ENCODE measurements around the gene FOXL3.
"Not testable (repeated sequence)": the region's sequence is repeated elsewhere in the genome, so short reads cannot be mapped to it uniquely, and the experiment has no call there.

Gene FOXL3

DNA sequence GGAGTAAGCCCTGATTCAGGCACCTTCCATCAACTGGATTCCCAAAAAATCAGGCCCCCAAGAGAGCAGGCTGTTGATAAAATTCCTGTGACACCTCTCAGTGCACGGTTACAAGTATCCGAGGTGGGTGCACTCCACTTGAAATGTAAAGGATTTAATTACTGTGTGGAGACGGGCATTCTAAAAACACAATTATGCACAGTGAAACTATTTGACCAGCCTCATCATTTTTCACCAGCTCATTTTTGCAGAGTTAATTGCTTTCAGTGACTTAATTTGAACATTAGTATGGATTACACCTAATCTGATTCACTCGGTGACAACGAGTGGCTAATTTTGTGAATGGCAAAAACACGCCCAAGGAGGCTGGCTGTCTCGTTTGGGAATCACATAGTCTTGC lies 2.3 kb downstream of the FOXL3 start:
- DNase-seq, result no peak

DNA sequence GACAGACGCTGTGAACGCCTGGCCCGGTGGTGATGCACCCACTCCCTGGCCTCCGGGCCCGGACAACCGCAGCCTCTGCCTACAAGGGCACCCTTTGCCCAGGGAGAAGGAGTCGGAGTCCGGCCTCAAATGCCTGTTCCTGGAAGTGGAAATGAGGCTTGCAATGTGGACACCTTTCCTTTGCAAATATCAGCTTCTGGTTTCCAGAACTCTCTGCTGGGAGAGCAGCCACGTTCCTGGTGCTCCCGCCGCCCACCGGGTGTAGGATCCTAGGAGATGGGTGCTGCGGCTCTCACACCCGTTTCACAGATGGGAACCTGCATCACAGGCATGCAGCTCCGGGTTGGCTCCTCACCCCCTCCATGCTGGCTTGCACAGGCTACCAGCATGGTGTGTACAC lies 2.9 kb downstream of the FOXL3 start:
- no peak for DNase-seq

DNA sequence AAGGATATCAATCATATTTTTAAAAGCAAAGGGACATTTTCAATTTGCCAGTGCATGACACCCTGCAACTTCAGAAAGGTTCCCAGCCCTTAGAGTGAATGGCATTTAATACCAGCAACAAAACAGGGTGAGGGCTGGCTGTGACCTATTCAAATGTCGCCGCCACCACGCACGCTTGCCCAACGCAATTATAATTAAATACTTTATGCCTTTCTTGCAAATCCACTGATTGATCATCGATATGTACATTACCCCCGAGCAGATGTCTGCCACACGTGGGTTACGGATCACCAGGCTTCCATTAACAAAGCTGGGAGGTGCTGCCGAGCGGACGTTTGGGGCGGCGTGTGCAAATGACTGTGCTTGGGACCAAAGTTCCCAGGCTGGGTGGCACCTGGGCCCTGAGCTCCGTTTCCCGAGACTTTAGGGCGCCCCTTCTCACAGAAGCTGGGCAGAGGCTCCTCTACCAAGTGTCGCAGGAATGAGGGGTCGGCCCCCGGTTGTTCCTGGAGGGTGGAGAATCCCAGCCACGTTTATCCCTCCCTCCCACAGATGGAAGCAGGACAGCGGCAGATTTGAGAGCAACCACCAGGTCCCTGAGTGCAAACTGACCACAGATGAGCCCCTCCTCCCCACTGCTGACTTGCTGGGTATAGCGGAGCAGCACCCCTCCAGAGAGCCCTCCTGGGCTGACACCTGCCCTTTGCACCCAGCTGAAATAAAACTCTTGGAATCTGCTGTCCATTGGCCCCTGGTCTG lies 3.9 kb downstream of the FOXL3 start:
- DNase-seq, result no peak

DNA sequence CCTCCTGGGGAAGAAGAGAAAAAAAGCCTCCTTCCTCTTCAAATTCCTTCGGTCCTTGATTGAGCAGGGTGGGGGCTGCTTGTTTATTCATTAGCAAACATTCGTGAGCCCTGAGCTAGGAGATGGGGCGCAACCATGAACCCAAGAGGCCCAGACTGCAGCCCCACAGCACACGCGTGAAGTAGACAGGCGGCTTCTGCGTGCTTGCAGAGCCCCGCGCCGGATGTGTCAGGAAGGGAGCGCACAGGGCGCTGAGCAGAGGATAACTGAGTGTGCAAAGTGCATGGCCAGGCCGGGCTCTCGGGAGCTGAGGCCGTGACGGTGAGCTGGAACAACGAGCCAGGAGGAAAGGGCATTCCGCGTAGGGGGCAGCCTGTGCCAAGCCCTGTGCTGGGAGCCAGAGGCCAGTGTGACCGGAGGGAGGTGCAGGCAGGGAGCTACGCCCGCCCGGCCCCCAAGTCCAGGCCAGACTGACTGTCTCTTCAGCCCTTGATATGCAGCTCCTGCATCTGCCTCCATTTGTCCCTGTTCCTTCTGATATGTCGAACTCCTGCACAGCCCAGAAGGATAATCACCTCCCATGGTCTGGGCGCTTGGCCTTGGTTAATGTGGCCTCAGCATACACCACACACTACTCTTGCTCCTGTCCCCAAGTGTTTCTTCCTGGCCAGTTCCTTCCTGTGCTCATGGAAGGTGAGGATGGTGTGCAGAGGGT lies 4.6 kb downstream of the FOXL3 start:
- DNase-seq, result no peak

DNA sequence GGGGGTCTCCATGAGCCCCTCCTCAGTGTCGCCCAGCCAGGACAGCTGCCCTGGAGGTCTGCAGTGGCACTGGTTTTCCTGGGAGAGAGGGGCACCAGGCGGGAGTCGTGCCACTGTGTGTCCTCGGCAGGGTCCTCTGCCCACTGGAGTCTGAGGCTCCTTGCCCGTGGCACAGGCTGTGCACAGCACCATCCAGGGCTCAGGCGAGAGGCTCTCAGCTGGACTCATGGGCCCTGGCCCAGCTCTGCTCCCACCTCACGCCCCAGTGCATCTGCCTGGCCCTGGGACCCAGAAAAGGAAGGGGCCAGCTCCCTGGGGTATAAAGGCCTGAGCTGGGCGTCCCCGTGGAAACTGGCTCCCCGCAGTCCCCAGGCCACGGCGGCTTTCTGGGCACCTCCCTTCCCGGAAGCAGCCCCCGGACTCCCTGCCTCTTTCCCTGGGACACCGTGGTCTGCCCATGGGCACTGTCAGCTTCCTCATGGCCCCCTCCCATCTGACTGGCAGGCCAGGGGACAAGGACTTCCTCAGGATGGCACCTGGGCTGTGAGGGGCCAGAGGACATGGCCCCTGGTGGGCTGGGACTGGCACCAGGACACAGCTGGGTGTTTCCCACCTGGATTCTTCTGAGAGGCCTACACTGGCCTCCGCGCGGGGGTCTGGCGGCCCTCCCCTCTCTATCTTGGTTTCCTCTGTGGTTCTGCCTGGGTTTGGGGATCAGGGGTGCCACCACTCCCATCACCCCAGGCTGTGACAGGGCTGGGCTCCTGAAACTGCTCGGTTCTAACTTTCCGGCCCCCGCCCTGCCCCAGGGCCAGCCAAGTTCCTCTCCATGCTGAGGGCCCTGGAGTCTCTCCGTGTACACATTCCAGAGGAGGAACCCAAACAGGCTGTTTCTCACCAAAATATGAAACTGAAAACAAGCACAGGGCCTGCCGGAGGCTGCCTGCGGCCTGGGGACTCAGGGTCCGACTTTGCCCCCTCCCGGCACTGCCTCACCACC lies 5.5 kb downstream of the FOXL3 start:
- DNase-seq, result no peak

DNA sequence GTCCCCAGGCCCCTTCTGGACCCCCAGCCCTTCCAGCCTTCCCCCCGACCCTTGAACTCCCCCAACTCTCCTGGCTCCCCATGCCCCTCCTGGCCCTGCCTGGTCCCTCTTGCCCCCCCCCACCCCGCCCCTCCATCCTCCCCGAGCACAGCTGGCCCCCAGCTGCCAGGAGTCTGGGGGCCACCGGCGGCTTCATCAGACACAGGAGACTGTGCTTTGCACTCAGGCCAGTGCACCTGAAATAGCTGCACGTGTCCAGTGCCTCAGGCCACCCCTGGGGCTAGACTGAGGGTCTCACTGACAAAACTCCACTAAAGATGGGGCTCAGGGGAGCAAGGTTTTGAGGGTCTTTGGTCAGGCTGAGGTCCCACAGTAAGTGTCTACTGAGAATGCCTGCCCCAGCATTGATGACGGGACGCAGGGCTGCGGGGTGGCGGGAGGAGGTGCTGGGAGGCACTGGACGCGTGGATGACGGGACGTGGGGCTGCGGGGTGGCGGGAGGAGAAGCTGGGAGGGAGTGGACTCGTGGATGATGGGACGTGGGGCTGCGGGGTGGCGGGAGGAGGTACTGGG lies 6.5 kb downstream of the FOXL3 start:
- DNase-seq, result no peak

DNA sequence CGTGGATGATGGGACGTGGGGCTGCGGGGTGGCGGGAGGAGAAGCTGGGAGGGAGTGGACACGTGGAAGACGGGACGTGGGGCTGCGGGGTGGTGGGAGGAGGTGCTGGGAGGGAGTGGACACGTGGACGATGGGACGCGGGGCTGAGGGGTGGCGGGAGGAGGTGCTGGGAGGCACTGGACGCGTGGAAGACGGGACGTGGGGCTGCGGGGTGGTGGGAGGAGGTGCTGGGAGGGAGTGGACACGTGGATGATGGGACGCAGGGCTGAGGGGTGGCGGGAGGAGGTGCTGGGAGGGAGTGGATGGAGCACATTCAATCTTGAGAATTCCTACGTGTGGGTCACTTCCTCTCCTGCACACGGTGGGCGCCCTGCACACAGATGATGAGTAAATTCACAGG lies 7.2 kb downstream of the FOXL3 start:
- not testable (repeated sequence) for DNase-seq

DNA sequence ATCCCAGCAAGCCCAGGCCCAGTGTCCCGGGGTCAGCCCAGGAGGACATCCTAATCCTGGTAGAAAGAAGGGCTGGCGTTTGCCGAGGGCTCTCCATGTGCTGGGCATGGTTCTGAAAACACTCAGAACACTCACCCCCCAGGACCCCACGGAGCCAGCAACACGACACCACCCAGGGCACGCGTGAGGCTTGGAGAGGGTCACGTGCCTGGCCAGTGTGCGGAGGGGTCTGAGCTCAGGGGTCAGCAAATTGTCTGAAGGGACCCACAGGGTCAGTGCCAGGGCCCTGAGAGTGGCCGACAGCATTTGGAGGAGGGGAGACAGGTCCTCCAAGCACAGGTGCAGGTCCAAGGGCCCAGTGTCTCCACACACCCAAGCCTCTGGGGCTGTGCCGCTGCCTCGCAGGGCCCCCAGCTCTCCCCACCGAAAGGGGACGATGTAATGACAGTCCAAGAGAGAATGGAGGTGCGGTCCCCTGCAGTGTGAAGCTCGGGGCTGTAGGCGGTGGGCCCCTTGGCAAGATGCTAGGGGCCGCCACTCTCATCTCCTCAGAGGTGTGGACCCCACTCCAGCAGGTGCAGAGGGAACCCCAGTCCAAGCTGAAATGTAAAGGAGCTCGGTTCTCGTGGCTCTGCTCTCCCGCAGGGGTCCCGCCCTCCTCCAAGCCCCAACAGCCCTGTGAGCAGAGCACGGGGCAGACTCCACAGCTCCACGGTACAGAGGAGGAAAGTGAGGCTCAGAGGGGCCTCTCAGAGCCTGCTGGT lies 7.8 kb downstream of the FOXL3 start:
- no peak for DNase-seq

DNA sequence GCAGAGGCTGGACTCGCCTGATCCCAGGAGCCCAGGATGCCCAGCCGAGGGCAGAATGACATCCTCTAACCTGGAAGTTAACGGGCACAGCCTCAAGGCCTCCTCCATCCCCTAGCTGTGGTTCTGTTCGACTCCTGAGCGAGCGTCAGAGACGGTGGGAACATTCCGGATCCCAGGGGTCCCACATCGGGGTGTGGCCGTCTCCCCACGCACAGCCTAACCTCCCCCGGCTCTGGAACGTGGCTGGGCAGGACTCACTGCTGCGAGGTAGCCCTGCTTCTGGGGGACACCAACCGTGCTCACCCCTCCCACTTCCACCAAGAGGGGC lies 8.4 kb downstream of the FOXL3 start:
- DNase-seq, result no peak

DNA sequence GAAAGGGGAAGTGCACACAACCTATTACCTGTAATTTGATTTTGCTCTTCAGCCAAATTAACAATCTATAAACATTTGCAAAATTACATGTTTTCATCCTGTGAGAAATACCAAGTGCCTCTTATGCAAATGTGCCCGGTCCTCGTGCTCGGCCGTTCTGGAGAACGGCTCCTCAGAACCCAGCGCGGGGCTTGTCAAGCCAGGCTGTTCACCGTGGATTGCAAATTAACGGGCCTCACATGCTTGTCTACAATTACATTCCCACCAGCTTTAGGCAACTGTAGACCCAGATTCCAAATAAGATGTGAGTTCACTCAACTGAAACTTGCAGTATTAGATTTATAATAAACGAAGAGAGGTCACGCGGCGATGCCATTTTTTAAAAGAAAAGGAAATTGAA lies 8.8 kb downstream of the FOXL3 start:
- DNase-seq, result no peak

DNA sequence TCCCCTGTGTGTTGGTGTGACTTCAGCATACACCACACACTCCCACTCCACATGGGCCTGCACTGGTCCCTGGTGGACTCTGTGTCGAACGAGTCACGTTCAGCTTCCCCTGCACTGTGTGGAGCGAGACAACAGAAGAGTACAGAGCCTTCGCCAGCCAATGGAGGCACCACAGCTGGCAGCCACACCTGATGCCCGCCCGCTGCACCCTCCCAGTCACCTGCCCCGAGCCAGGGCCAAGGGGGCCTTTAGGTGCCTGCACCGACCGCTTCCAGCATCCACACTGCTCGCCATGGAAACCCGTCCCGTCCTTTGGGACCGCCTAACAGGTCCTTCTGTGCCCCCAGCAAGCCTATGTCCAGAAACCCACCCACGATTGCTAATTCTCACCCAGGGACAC lies 9.2 kb downstream of the FOXL3 start:
- no peak for DNase-seq

DNA sequence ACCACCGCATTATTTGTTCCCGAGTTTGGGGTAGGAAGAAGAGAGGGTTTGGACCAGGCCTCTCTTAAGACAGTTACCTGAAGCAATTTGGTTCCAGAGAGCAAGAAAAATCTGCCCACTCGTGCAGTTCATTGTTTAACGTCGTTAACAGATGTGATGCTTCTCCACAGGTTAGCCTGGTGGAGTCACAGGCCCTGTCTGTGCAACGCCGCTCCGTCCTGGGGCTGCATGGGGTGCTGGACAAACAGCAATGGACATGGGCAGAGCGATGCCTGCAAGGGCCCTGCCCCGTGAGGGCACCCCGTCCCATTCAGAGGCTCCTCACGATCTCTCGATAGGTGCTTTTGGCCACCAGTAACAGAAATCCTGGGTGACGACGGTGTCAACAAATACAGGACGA lies 9.7 kb downstream of the FOXL3 start:
- DNase-seq, result no peak

DNA sequence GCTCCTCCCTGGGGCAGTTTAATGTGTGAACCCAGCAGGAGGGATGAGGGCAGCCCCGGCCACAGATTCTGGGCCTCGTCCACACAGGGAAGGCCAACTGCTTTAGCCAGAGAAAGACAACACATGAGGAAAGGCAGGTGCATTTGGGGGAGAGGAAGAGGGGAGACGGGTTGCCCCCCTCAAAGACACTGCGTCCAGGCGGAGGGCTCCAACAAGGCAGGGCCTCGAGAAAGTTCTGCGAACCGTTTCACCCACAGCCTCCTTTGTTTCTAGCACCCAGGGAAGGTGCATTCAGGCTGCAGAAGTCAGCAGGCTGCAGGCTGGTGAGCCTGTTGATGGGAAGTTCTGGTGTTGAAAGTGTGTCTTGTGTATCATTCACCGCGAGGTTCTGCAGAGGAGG lies 10.1 kb downstream of the FOXL3 start:
- no peak for DNase-seq

DNA sequence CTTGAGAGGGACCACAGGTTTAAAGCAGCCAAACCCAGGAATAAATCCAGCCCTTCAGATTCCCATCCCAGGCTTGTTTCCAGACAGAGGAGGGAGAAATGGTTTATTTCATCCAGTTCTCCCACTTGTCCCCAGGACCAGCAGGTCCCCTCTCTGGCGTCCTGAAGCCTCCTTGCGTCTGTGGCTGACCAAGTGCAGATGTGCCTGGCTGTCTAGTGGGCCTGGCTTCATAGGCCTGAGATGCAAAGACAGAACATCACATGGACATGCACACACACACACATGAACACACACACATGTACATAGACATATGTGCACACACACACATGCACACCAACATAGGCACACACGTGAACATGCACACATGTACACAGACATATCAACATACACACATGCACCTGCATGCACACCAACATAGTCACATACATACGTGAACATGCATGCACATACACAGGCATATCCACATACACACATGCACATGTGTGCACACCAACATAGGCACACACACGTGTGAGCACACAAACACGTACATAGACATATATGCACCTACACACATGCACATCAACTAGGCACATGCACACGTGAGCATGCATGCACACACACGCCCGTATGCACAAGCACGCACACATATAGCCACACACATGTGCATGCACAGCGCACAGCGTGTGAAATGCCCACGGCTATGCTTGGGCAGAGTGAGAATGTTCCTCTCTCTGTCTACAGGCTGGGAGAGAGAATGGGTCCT lies 10.7 kb downstream of the FOXL3 start:
- no peak for DNase-seq

DNA sequence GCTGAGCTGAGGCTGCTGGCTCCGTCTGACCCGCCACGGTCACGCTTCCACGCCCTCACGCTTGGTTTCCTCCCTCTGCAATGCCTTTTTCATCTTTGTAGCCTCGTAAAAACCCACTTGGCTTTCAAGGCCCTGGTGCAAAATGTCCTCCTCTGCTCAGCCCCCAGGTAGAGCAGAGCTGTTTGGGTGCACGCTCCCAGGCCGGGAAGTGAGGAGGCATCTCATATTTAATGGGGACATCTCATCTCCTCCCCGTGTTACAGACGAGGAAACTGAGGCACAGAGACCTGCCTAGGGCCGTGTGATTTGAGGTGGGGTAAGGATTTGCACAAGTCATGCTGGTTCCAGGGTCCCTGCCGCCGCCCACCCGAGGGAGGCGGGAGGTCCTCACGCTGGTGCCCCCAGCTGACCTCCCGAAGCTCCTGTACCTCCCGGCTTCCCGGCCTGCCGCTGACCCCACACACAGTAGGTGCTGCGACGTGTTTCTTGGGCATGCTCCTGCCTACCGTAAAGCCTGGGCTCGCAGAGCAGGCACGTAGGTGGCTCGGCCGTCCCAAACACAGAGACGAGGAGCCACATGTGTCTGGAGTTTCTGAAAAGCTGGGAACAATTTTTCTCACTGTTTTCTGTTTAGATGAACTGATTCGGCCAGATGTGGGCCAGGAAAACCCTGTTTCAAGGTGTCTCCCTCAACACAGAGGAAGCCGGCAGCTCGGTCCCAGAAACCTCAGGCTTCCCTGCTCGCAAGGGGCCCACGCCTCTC lies 11.5 kb downstream of the FOXL3 start:
- no peak for DNase-seq

DNA sequence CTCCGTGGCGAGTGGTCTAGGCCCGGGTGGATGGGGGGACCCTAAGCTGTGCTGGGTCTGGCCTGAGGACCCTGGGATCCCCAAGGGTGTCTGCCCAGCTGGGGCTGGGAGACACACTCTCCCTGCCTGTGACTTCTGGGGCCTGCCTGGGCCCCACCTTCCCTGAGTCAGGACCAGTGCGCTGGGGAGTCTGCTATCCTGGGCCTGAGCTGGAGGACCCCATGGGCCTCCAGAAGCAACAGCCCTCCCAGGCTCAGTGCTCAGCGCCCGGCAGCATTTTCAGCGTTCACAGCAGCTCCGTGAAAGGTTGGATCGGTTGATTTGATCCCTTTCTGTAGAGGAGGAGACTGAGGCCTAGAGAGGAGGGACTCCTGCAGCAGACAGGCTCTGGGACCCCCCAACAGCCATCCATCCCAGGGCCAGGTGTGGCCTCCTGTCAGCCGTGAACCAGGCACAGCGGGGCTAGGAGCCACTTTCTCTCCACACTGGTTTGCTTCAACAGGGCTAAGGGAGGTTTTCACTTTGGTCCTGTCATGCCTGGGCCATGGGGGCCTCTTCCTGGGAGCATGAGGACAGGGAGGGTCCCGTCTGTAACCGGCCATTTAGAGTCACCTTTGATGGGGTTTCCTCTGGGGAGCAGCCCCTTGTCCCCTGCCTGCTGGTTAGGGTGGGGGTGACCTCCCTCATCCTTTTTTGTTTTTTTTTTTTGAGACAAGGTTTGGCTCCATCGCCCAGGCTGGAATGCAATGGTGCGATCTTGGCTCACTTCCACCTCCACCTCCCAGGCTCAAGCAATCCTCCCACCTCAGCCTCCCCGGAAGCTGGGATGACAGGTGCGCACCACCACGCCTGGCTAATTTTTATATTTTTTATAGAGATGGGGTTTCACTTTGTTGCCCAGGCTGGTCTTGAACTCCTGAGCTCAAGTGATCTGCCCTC lies 12.4 kb downstream of the FOXL3 start:
- no peak for DNase-seq

DNA sequence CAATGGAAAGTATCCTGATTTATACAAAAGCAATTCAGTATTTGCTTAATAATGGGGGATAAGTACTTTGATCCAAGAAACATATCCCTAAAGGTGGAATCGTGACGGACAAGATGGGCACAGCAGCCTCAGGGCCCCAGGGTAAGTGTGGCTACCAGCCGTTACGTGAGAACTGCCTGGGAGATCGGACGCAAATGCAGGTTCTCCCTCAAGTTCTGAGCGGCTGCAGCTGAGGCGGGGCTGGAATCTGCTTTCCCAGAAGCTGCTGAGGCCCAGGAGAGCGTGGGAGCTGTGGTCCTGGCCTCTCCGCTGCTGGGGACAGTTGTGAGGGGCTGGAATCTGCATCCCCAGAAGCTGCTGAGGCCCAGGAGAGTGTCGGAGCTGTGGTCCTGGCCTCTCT lies 13.5 kb downstream of the FOXL3 start:
- DNase-seq, result no peak

DNA sequence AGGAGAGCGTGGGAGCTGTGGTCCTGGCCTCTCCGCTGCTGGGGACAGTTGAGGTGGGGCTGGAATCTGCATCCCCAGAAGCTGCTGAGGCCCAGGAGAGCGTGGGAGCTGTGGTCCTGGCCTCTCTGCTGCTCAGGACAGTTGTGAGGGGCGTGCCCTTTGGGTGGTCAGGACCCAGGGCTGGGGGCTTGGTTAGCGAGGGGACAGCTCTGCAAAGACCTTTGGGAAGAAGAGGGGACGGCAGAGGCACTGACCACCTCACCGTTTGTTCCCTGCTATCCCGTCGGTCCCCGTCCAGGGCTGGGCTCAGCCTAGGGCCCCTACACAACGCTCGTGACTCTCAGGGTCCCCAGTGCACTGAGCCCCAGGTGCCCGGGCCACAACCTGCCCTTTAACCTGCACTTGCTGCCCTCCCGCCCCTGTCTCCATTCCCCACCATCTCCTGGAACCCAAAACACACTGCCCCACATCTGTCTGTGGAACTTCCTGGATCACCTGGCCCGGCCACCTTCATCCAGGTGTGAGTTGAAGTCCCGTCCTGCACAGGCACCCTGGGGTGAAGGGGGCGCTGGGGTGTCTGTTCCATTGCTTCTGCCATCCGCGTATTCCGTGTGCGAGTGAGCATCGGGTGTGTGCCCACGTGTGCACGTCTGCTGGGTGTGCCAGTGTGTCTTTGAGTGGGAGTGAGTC lies 14.1 kb downstream of the FOXL3 start:
- DNase-seq, result no peak
